Mesothelial cell of epicardium (in vitro differentiated cells): ENCODE results near the gene AOPEP. TPM values are rescaled to one million over a fixed set of nuclear protein-coding genes. Genes with fewer than 3 reads are reported as not detected.

ENCODE experiments used
- DNase-seq, 2 experiments: peaks; one replicate each; pipeline ENCODE4 v3.0.0; 2021; ENCODE audit warnings: low spot score in 2 of 2; ENCODE audit not compliant: unreplicated experiment in 2 of 2
- H3K27ac Mint-ChIP-seq: 2 replicates; pipeline ENCODE4 v1.8.0; 2021; ENCODE audit warnings: mixed read lengths
- H3K27me3 Mint-ChIP-seq: 2 replicates; pipeline ENCODE4 v1.8.0; 2021; ENCODE audit warnings: low read depth, mixed read lengths
- H3K36me3 Mint-ChIP-seq: 2 replicates; pipeline ENCODE4 v1.8.0; 2021; ENCODE audit warnings: mixed read lengths
- H3K4me1 Mint-ChIP-seq: 2 replicates; pipeline ENCODE4 v1.8.0; 2021; ENCODE audit warnings: mixed read lengths
- H3K4me3 Mint-ChIP-seq: 2 replicates; pipeline ENCODE4 v1.8.0; 2021; ENCODE audit warnings: mild to moderate bottlenecking, moderate library complexity, mixed read lengths
- H3K9me3 Mint-ChIP-seq: 2 replicates; pipeline ENCODE4 v1.8.0; 2021; ENCODE audit warnings: mixed read lengths
- CTCF ChIP-seq: fragments of 200-600 bp; sonication (generic); IDR thresholded peaks from one replicate; pipeline ENCODE4 v1.5.0; 2021; ENCODE audit warnings: antibody characterized with exemption; ENCODE audit not compliant: unreplicated experiment
- total RNA-seq: library from RNA; stranded (reverse); gene quantifications from 3 replicates; pipeline ENCODE4 v1.2.1, GENCODE V29; 2021

AOPEP gene
- total RNA-seq, 1 donor from 2014 or later: 63.0 TPM

- Mint-ChIP-seq H3K27ac (peak overlapping the region; percentile 74), H3K4me1 (peaks cover 13% of the 10 kb centered on the region), H3K36me3 (peaks cover 10% of the 10 kb centered on the region), H3K4me3 (no peak overlapping the region), H3K27me3 (no peaks in the 10 kb centered on the region), H3K9me3 (peaks cover 3% of the 10 kb centered on the region)
- DNase-seq: no peak
- no peak for TF ChIP-seq CTCF
These were observed 214.8 kb downstream of the AOPEP start for GRCh38 chr9:94941211-94941875.

- Mint-ChIP-seq H3K9me3 (peaks cover 3% of the 10 kb centered on the region), H3K36me3 (peaks cover 2% of the 10 kb centered on the region), H3K4me1 (peaks cover 18% of the 10 kb centered on the region), H3K27me3 (no peaks in the 10 kb centered on the region), H3K27ac (no peak overlapping the region), H3K4me3 (no peak overlapping the region)
- DNase-seq: no peak
- no peak for TF ChIP-seq CTCF
These were observed 218.1 kb downstream of the AOPEP start for GRCh38 chr9:94944626-94945025.

GRCh38 chr9:94945197-94946144 lies 219.0 kb downstream of the AOPEP start:
- Mint-ChIP-seq H3K27me3 (no peaks in the 10 kb centered on the region), H3K27ac (no peak overlapping the region), H3K4me3 (no peak overlapping the region), H3K36me3 (peaks cover 2% of the 10 kb centered on the region), H3K4me1 (peaks cover 26% of the 10 kb centered on the region), H3K9me3 (peaks cover 3% of the 10 kb centered on the region)
- TF ChIP-seq CTCF: no peak
- no peak for DNase-seq

GRCh38 chr9:94946256-94946655 lies 219.8 kb downstream of the AOPEP start:
- H3K4me1 Mint-ChIP-seq: peaks cover 31% of the 10 kb centered on the region
- H3K9me3 Mint-ChIP-seq: peaks cover 3% of the 10 kb centered on the region
- DNase-seq: no peak
- TF ChIP-seq CTCF: no peak
- H3K4me3 Mint-ChIP-seq: no peak overlapping the region
- H3K27me3 Mint-ChIP-seq: no peaks in the 10 kb centered on the region
- H3K36me3 Mint-ChIP-seq: peaks cover 2% of the 10 kb centered on the region
- no peak overlapping the region for H3K27ac Mint-ChIP-seq

DNA sequence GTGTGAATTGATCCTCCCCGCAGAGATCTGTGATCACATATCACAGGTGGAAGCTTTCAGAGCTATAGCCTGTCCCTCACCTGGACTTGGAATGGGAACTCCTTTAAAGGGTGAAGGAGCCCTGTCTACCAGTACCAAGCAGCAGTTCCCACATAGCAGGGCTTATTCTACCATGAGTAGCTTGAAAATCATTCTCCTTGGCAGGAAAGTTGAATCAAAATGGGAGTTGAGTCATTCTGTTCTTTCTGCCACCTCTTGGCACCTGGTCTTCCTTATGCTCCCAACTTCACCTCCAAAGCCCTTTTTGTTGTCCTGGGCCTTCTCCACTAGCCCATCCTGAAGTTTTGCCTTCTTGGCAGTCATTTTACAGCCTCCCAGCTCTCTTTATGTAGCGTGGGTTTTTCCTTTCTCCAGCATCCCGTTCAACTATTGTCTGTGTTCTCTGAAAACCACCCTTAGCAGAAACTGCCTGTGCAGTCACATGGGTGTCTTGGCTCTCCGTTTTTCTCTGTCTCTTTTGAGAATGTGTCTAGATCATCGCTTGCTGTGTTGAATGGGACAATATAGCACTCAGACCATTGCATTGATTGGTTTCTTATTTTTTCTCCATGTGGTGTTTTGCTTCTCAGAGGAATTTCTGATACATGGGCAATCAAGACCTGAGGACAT lies 222.2 kb downstream of the AOPEP start:
- no peak for DNase-seq
- Mint-ChIP-seq H3K4me3 (no peak overlapping the region), H3K9me3 (no peaks in the 10 kb centered on the region), H3K27ac (no peak overlapping the region), H3K27me3 (no peaks in the 10 kb centered on the region), H3K4me1 (peaks cover 51% of the 10 kb centered on the region), H3K36me3 (no peaks in the 10 kb centered on the region)
- TF ChIP-seq CTCF: no peak
